ENCODE measurements around the gene VPS13D.

GRCh38 chr1:12345350-12346217, 115.8 kb downstream of the VPS13D start:
- TF ChIP-seq CTCF (IDR thresholded peaks at IDR 0.05; ENCODE audit: low read length) (no peak), EZH2 (IDR thresholded peaks at IDR 0.05; ENCODE audit: borderline replicate concordance, low read length) (no peak)
